Right lobe of liver (tissue), 6 donors: ENCODE measurements around the gene ABCA3. TPM values are rescaled to one million over a fixed set of nuclear protein-coding genes. Genes with fewer than 3 reads are reported as not detected.

ENCODE experiments used
- ATAC-seq, 4 donors: fragments of 200-7000 bp; cut with Tn5 transposase; one replicate each; pipeline ENCODE4 v1.9.1; 2020; ENCODE audit warnings: mild to moderate bottlenecking in 4 of 4, moderate library complexity in 4 of 4
- DNase-seq, 3 donors: peaks; one replicate each; pipeline ENCODE4 v3.0.0-alpha.2; 2020
- H3K27ac ChIP-seq, 3 donors: fragments of 200-600 bp; one replicate each; pipeline ENCODE4 v1.8.0; 2022
- H3K27me3 ChIP-seq, 2 donors: fragments of 200-600 bp; one replicate each; pipeline ENCODE4 v1.8.0; 2022
- H3K36me3 ChIP-seq, 4 donors: fragments of 200-600 bp; sonication (generic) in 1 of 4; one replicate each; pipeline versions ENCODE4 v1.5.1 to v1.8.0; 2017 to 2022; ENCODE audit warnings: control low read depth in 1 of 4
- H3K4me1 ChIP-seq, 4 donors: fragments of 200-600 bp; sonication (generic) in 1 of 4; one replicate each; pipeline versions ENCODE4 v1.5.1 to v1.8.0; 2017 to 2022; ENCODE audit warnings: control low read depth in 1 of 4
- H3K4me3 ChIP-seq, 3 donors: fragments of 200-600 bp; one replicate each; pipeline ENCODE4 v1.8.0; 2022
- H3K9me3 ChIP-seq, 4 donors: fragments of 200-600 bp; sonication (generic) in 1 of 4; one replicate each; pipeline versions ENCODE4 v1.5.1 to v1.8.0; 2017 to 2022; ENCODE audit warnings: control low read depth in 1 of 4
- CTCF ChIP-seq, 4 donors: fragments of 200-600 bp in 3 of 4; fragments of 450-650 bp in 1 of 4; IDR thresholded peaks; one replicate each; pipeline versions ENCODE4 v1.5.1 to v1.8.0; 2016 to 2022; ENCODE audit warnings: antibody characterized with exemption in 4 of 4, mild to moderate bottlenecking in 2 of 4
- POLR2A ChIP-seq: fragments of 450-650 bp; IDR thresholded peaks from one replicate; pipeline ENCODE4 v1.6.1; 2017; ENCODE audit warnings: antibody characterized with exemption, mild to moderate bottlenecking
- WGBS: methylation state at CpG from one replicate; pipeline ENCODE4 v1.1.6; 2018; ENCODE audit warnings: low coverage, low lambda C conversion rate; ENCODE audit not compliant: insufficient coverage; ENCODE audit errors: missing lambda C conversion rate; 5-methylcytosine and 5-hydroxymethylcytosine counted together
- intact Hi-C, 2 donors: fragments of 100-400 bp; cut with DNase I; formaldehyde crosslinking; loops; one replicate each; pipeline versions ENCODE4 v1.11.2 to v1.14.1; 2022
- total RNA-seq, 6 experiments: library from RNA; depleted of rRNA in 2 of 6; stranded (reverse); fragments of >200 nt in 2 of 6; fragmentation: NEBNext Ultra II Directional in 3 of 6; extraction: Animal tissue kit (Norgen Biotek cat#: 25700) in 3 of 6; gene quantifications; one replicate each; pipeline versions ENCODE4 v1.1.0 to v1.2.4, GENCODE V29; 2016 to 2023
- donor health status: DM: no; HTN: yes; CAD: no.
- donor health status: DM: no; HTN: no; CAD: no.
- donor health status: DM: no; HTN: no; CAD: no.
- donor health status: DM: no; HTN: yes; CAD: no.
- donor health status: DM: no; HTN: yes; CAD: no.

The ABCA3 gene
- total RNA-seq, 6 experiments from 2014 or later: 1.2 to 2.9 (median 2.1) TPM

GRCh38 chr16:2317231-2318020 is 23.1 kb downstream of the ABCA3 start:
- no peaks in the 10 kb centered on the region for H3K36me3 ChIP-seq
- intact Hi-C loops: no loop called here
- H3K4me3 ChIP-seq: no peak overlapping the region
- H3K9me3 ChIP-seq: no peaks in the 10 kb centered on the region
- ATAC-seq: peak in 1 of 4 donors; percentile 19
- H3K27ac ChIP-seq: no peak overlapping the region
- H3K27me3 ChIP-seq: no peaks in the 10 kb centered on the region
- no peak for DNase-seq
- WGBS: 93% methylated on average over 5 of the region's 26 CpGs
- H3K4me1 ChIP-seq: no peaks in the 10 kb centered on the region
- TF ChIP-seq CTCF (IDR thresholded peaks at IDR 0.05) (no peak), POLR2A (no peak)

- DNase-seq (no peak), ATAC-seq (peak in 1 of 4 donors; percentile 20)
- H3K9me3 ChIP-seq: no peaks in the 10 kb centered on the region
- intact Hi-C loops: no loop called here
- TF ChIP-seq CTCF (IDR thresholded peaks at IDR 0.05) (no peak), POLR2A (no peak)
- no peaks in the 10 kb centered on the region for H3K36me3 ChIP-seq
- no peak overlapping the region for H3K4me3 ChIP-seq
- H3K27ac ChIP-seq: no peak overlapping the region
- no peaks in the 10 kb centered on the region for H3K27me3 ChIP-seq
- no peaks in the 10 kb centered on the region for H3K4me1 ChIP-seq
- WGBS: 85% methylated on average over 13 of the region's 30 CpGs
These were observed 32.2 kb downstream of the ABCA3 start for GRCh38 chr16:2308089-2308962.

- DNase-seq: no peak
- WGBS: no CpG with 5 or more reads among the region's 10 CpGs
- H3K27me3 ChIP-seq: no peaks in the 10 kb centered on the region
- TF ChIP-seq POLR2A (no peak), CTCF (IDR thresholded peaks at IDR 0.05) (no peak)
- no peaks in the 10 kb centered on the region for H3K4me1 ChIP-seq
- H3K4me3 ChIP-seq: no peak overlapping the region
- H3K36me3 ChIP-seq: no peaks in the 10 kb centered on the region
- intact Hi-C loops: no loop called here
- H3K9me3 ChIP-seq: no peaks in the 10 kb centered on the region
- ATAC-seq: no peak
- H3K27ac ChIP-seq: no peak overlapping the region
These were observed 40.7 kb downstream of the ABCA3 start for GRCh38 chr16:2299915-2300192.

- Histone ChIP-seq H3K4me1 (no peaks in the 10 kb centered on the region), H3K27me3 (no peaks in the 10 kb centered on the region), H3K27ac (no peak overlapping the region), H3K9me3 (no peaks in the 10 kb centered on the region), H3K4me3 (no peak overlapping the region), H3K36me3 (no peaks in the 10 kb centered on the region)
- ATAC-seq: no peak
- TF ChIP-seq CTCF (IDR thresholded peaks at IDR 0.05): no peak
- TF ChIP-seq POLR2A: no peak
- 76% methylated on average over 9 of the region's 31 CpGs for WGBS
- no peak for DNase-seq
- intact Hi-C loops: no loop called here
These were observed 41.2 kb downstream of the ABCA3 start for GRCh38 chr16:2299121-2299914.
